HL-60 (cell line): ENCODE results near the gene UAP1.
A peak's percentile ranks its signal among the peaks of the same experiment; 100 is the strongest.

ENCODE experiments used
- DNase-seq, 2 experiments: peaks; one replicate each; pipeline ENCODE4 v3.0.0-alpha.2; 2010 to 2020; ENCODE audit warnings: low read depth in 1 of 2, low spot score in 1 of 2
- H3K27ac ChIP-seq: fragments of 250-450 bp; sonication (Bioruptor Pico); replicated peaks from 2 replicates; pipeline ENCODE4 v1.5.1; 2020; ENCODE audit warnings: mild to moderate bottlenecking, moderate library complexity
- H3K27me3 ChIP-seq: fragments of 250-450 bp; sonication (Bioruptor Pico); 2 replicates; pipeline ENCODE4 v1.5.1; 2021; ENCODE audit warnings: mild to moderate bottlenecking, moderate library complexity; ENCODE audit not compliant: insufficient read depth, poor library complexity, severe bottlenecking
- H3K4me3 ChIP-seq: replicated peaks from 2 replicates; pipeline ENCODE4 v1.5.1; 2011; ENCODE audit warnings: mild to moderate bottlenecking, control low read depth, low read length; ENCODE audit not compliant: insufficient read depth
- GABPA ChIP-seq: IDR thresholded peaks from 2 replicates; pipeline ENCODE4 v1.6.1; 2012; ENCODE audit warnings: low read depth
- POLR2AphosphoS5 ChIP-seq: IDR thresholded peaks from 2 replicates; pipeline ENCODE4 v1.6.1; 2012; ENCODE audit warnings: low read depth
- SPI1 ChIP-seq: IDR thresholded peaks from 2 replicates; pipeline ENCODE4 v1.6.1; 2012; ENCODE audit warnings: low read depth, mild to moderate bottlenecking, borderline replicate concordance
- TF ChIP-seq, protein P1 (sequence below): IDR thresholded peaks from 2 replicates; pipeline ENCODE4 v1.6.1; 2012; ENCODE audit warnings: low read depth; ENCODE audit not compliant: insufficient replicate concordance
- TF ChIP-seq, protein P2 (sequence below): IDR thresholded peaks from one replicate; pipeline ENCODE4 v1.5.1; 2011; ENCODE audit warnings: low read length, control low read depth, inconsistent platforms; ENCODE audit not compliant: insufficient read depth

The UAP1 gene

DNA sequence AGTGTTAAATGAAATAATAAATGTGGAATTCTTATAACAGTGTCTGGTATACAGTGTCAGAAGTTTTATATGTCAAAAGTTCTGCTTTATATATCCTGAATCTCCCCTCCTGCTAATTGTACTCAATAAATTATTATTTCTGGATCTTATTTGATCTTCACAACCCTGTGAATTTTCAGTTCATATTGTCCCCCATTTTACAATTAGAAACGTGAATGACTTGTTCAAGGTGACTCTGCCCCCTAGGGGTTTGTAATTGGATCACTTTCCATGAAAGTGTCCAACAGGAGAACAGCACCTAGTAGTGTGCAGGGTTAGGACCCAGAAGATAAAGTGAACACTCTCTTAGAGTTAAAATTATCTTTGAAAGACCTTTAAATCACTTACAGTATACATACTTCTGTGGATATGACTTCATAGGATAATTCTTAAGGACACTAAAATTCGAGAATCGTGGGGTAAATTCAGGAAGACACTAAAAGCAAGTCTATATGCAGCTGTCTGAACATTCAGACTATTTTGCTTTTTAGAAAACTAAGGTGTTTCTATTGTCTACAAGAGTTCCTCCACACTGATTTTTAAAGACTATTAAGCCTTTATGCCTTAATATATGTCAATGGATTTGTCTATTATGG is 66.3 kb downstream of the UAP1 start:
- no peaks in the 10 kb centered on the region for H3K27me3 ChIP-seq
- peak; percentile 6 to 18 for DNase-seq

DNA sequence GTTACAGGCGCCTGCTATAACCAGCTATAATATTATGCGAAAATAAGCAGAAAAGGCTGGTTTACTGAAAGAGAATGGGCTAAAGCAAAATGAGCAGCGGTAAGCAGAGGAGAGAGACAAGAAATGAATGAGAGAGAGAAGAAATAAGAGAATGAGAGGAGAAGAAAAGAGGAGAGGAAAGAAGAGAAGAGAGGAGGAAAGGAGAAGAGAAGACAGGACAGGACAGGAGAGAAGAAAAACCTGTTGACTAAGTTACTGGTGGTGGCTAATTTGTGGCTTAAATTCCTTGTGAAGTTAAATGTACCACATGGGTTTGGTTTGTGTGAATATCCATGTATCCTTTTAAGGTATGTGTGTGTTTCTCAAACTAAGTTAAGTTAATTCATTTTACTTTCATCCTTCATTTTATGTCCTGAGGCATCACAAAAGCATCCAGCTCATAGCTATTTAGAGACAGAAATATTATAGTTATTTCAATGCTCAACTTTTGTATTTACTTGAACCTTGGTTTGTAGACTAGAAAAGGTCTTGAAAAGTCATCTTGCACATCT is 67.6 kb downstream of the UAP1 start:
- Histone ChIP-seq H3K4me3 (no peak overlapping the region), H3K27ac (no peak overlapping the region), H3K27me3 (no peaks in the 10 kb centered on the region)
- no peak for DNase-seq
- TF ChIP-seq GABPA (no peak), POLR2AphosphoS5 (no peak), SPI1 (no peak)
- TF ChIP-seq, protein P1, sequence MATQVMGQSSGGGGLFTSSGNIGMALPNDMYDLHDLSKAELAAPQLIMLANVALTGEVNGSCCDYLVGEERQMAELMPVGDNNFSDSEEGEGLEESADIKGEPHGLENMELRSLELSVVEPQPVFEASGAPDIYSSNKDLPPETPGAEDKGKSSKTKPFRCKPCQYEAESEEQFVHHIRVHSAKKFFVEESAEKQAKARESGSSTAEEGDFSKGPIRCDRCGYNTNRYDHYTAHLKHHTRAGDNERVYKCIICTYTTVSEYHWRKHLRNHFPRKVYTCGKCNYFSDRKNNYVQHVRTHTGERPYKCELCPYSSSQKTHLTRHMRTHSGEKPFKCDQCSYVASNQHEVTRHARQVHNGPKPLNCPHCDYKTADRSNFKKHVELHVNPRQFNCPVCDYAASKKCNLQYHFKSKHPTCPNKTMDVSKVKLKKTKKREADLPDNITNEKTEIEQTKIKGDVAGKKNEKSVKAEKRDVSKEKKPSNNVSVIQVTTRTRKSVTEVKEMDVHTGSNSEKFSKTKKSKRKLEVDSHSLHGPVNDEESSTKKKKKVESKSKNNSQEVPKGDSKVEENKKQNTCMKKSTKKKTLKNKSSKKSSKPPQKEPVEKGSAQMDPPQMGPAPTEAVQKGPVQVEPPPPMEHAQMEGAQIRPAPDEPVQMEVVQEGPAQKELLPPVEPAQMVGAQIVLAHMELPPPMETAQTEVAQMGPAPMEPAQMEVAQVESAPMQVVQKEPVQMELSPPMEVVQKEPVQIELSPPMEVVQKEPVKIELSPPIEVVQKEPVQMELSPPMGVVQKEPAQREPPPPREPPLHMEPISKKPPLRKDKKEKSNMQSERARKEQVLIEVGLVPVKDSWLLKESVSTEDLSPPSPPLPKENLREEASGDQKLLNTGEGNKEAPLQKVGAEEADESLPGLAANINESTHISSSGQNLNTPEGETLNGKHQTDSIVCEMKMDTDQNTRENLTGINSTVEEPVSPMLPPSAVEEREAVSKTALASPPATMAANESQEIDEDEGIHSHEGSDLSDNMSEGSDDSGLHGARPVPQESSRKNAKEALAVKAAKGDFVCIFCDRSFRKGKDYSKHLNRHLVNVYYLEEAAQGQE, result no peak
- TF ChIP-seq, protein P2, sequence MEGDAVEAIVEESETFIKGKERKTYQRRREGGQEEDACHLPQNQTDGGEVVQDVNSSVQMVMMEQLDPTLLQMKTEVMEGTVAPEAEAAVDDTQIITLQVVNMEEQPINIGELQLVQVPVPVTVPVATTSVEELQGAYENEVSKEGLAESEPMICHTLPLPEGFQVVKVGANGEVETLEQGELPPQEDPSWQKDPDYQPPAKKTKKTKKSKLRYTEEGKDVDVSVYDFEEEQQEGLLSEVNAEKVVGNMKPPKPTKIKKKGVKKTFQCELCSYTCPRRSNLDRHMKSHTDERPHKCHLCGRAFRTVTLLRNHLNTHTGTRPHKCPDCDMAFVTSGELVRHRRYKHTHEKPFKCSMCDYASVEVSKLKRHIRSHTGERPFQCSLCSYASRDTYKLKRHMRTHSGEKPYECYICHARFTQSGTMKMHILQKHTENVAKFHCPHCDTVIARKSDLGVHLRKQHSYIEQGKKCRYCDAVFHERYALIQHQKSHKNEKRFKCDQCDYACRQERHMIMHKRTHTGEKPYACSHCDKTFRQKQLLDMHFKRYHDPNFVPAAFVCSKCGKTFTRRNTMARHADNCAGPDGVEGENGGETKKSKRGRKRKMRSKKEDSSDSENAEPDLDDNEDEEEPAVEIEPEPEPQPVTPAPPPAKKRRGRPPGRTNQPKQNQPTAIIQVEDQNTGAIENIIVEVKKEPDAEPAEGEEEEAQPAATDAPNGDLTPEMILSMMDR, result no peak

More for the DNA sequence above, 66.3 kb downstream of the UAP1 start:
- Histone ChIP-seq H3K27ac (no peak overlapping the region), H3K4me3 (no peak overlapping the region)
- no peak for TF ChIP-seq GABPA
- TF ChIP-seq, protein P2, result peak; percentile 25
- no peak for TF ChIP-seq SPI1
- no peak for TF ChIP-seq POLR2AphosphoS5
- TF ChIP-seq, protein P1, result no peak

DNA sequence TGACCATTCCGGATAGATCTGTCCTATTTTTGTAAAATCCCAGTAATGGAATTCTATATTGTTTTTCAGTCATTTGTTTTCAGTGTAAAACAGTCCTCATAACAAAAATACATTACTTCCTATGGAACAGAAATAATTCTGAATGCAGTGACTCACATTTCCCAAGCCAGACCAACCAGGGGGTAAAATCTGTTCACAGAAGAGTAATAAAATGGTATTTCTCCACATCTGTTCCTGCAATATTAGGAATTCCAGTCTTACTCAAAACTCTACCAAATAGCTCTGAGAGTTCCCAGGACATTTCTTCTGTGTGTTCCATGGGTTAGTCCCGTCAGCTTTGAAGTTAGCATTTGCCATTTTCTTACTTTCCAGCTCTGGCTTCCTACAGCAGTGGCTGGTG is 68.1 kb downstream of the UAP1 start:
- no peak for DNase-seq
- TF ChIP-seq, protein P1, result no peak
- TF ChIP-seq POLR2AphosphoS5 (no peak), GABPA (no peak), SPI1 (no peak)
- TF ChIP-seq, protein P2, result no peak
- H3K27me3 ChIP-seq, result no peaks in the 10 kb centered on the region
- no peak overlapping the region for H3K27ac ChIP-seq
- no peak overlapping the region for H3K4me3 ChIP-seq
